HG02852 (cell line): ENCODE results near the gene LRMDA.

Experiments used
- ATAC-seq: cut with Tn5 transposase; IDR thresholded peaks from one replicate; pipeline ENCODE4 v1.9.1; 2021; ENCODE audit warnings: mild to moderate bottlenecking, moderate library complexity; ENCODE audit not compliant: unreplicated experiment

LRMDA gene

DNA sequence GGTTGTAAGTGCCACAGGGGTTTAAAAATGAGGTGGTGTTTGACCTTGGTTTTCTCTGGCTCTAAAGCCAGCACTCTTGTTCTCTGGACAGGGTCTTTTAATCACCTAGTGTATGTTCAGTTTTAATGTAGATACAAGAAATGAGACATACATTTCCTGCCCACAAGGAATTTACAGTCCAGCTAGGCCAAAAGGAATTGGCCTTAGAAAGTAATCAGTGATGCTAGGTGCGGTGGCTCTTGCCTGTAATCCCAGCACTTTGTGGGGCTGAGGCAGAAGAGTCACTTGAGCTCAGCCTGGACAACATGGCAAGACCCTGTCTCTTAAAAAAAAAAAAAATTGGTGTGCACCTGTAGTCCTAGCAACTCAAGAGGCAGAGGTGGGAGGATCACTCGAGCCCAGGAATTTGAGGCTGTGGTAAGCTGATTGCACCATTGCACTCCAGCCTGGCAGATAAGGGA lies 100.2 kb downstream of the LRMDA start:
- no peak for ATAC-seq

- no peak for ATAC-seq
Observed at GRCh38 chr10:75532253-75532924, 101.0 kb downstream of the LRMDA start.

- ATAC-seq, result no peak
Observed at GRCh38 chr10:75538144-75538543, 106.7 kb downstream of the LRMDA start.

GRCh38 chr10:75538765-75539164 lies 107.3 kb downstream of the LRMDA start:
- ATAC-seq, result no peak

DNA sequence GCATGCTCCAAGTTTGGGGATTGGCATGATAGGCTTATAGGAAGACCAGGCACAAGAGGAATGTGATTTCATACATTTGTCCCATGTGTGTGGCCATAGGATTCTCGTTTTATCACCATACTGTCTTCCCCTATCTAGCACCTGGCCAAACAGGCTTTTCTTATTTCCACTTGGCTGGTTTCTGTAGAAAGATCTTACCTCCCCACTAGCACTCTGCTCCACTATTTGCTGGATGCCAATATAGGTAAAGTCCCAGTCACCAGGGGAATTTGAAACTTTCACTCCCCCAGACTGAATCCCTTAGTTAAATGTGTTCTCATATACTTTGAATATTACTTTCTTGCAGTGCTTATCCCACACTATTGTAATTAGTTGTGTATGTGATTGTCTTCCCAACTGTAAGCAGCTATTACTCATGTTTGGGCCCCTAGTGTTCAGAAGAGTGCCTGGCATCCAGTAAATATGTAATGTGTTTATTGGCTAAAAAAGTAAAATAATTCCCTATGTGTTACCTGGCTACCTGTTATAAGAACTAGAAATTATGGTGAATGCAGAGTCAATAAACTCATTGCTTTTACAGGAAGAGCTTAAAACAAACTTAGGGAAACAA lies 109.0 kb downstream of the LRMDA start:
- no peak for ATAC-seq

DNA sequence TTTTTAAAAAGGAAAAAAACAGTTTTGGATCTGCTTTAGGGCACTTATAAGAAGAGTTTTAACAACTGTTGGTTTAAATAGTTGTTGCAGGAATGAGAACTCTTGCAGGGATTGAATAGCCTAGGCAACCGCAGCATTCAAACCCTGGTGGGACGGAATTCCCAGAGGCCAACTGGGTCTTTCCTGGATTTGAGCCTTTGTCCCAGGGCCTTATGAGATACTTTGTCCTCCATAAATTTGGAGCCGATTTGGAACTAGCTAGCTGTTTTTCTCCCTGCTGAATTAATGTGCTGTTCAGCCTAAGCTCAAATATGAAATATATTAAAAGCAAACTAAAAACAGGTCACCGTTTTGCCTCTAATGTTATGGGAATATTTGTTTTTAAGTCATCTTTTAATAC lies 109.6 kb downstream of the LRMDA start:
- no peak for ATAC-seq

DNA sequence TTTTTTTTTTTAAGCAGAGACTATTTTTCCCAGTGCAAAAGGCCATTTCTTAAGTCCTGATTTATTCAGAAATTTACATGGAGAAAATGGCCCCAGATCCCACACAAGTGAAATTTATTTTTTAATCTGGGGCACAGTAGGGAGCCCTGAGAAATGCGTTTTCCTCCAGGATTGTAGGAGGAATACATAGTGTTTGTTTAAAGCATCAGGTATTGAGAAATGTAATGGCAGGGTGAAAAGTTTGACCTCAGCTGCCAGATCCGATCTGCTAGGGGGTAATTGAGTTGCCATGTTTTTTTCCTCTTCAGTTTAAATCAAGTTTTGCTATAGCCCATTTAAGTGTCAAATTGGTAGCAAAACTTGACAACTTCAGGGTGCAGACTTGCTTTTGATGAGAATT lies 110.0 kb downstream of the LRMDA start:
- ATAC-seq, result no peak

GRCh38 chr10:75542084-75542483 lies 110.7 kb downstream of the LRMDA start:
- no peak for ATAC-seq

- no peak for ATAC-seq
Observed at GRCh38 chr10:75542906-75543305, 111.5 kb downstream of the LRMDA start.

DNA sequence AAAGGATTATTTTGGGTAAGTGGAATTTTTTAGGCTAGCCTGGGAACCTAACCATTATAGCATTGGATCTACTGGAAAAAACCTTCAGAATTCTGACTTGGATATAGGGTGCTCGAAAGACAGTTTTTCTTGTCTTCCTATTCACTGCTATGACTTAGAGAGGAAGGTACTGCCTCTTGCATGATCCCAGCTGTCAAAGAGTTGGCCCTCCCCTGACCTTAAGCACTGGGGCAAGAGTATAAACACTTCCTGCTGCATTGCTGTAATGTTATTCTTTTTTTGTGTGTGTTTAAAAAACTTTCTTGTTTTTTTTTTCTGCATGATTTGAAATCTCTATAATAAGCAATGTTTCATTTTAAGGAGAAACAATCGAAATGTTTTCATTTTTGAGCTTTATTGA lies 113.0 kb downstream of the LRMDA start:
- ATAC-seq, result no peak

- no peak for ATAC-seq
Observed at GRCh38 chr10:75544993-75545706, 113.7 kb downstream of the LRMDA start.

DNA sequence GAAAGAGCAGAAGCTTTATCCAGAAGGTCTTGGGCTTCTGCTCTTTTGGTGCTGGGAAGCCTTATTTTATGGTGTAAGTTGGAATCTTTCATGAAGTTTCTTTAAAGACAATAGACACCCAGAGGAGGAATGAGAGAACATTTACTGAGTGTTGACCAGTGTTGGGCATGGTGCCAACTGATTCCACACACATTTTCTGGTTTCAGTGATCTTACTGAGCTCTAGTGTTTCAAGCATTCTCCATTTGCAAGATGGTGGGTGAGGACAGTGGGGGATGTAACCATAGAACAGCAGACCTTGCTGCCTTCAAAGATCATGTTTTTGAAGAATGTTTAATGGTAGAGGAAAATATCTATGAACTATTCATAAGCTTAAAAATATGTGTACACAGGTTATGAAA lies 114.6 kb downstream of the LRMDA start:
- no peak for ATAC-seq

GRCh38 chr10:75547391-75548298 lies 116.2 kb downstream of the LRMDA start:
- no peak for ATAC-seq

DNA sequence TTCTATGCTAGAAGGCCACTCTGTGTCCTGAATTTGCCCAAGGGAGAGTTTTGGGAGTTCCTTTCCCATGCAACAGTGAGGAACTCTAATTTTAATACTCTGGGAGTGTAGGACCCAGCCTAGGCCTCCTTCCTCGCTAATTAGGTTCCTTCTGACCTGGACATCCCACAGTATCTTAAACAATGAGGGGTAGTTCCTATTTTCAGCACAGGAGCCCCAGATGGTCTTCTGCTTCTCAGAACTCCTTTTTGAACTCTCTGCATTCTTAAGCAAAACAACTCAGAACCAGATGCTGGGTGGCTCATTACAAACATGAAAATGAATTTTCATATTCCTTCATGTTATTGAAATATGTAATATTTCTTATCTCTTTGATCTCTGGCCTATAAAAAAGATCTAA lies 116.9 kb downstream of the LRMDA start:
- ATAC-seq, result no peak

DNA sequence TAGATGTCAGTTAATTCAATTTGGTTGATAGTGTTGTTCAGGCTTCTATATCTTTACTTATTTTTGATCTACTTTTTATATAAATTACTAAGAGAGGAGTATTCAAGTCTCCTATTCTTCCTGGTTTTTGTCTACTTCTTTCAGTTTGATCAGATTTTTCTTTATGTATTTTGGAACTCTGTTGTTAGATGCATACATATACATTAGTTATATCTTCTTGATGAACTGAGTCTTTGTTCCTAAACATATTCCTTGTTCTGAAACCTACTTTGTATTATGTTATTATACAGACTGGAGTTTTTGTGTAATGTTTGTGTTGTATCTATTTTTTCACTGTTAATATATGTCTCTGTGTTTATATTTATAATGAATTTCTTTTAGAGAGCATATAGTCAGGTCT lies 118.8 kb downstream of the LRMDA start:
- no peak for ATAC-seq

GRCh38 chr10:75552171-75552570 lies 120.7 kb downstream of the LRMDA start:
- no peak for ATAC-seq

- no peak for ATAC-seq
Observed at GRCh38 chr10:75553550-75553949, 122.1 kb downstream of the LRMDA start.

DNA sequence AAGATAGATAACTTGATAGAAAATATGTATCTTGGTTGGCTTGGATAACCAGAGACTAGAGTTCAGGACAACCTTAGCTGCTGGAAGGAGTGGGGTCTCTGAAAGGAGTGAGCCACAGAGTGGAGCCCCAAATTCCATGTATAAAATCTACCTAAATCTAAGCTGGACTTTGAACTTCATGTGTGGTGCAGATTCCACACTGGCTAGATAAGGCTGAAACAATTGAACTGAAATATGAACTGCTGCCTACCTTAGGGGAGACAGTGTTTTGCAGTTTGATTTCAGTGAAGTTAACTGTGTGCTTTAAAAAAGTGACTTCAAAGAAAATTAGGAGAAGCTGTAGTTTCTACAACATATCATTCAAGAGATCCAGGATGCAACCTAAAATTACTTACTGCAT lies 123.9 kb downstream of the LRMDA start:
- no peak for ATAC-seq

DNA sequence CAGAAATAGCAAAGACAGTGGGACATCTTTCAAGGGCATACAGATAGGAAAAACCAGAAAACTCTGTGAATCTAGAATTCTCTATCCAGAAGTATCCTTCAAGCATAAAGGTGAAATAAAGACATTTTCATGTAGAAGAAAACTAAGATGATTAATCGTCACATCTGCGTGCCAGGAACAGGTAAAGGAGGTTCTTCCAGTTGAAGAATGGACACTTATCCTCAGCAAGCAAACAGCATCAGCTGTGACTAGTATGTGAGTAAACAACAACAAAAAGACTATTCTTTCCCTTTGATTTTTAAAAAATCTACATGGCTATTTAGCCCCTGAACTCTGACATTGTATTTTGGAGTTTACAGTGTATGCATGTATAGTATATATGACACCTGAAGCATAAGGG lies 124.9 kb downstream of the LRMDA start:
- ATAC-seq, result no peak

GRCh38 chr10:75565286-75566251 lies 134.1 kb downstream of the LRMDA start:
- ATAC-seq, result no peak
